Panc1 (cell line): ENCODE results near the gene CTNNBIP1.

ENCODE experiments used
- CTCF ChIP-seq: fragments of 450-650 bp; IDR thresholded peaks from 2 replicates; pipeline ENCODE4 v1.5.1; 2017; ENCODE audit warnings: mild to moderate bottlenecking
- POLR2AphosphoS5 ChIP-seq: IDR thresholded peaks from 2 replicates; pipeline ENCODE4 v1.6.1; 2012; ENCODE audit warnings: mild to moderate bottlenecking, low read depth, low read length, moderate library complexity
- TCF7L2 ChIP-seq: IDR thresholded peaks from 2 replicates; pipeline ENCODE4 v1.6.1; 2011; ENCODE audit warnings: mild to moderate bottlenecking, low read depth, low read length, inconsistent platforms

GRCh38 chr1:9886092-9886742 is 23.9 kb downstream of the CTNNBIP1 start:
- no peak for TF ChIP-seq TCF7L2
- TF ChIP-seq CTCF, result no peak
- TF ChIP-seq POLR2AphosphoS5, result no peak
